ENCODE results near the gene STX2.

The STX2 gene

GRCh38 chr12:130817804-130818203 lies 21.2 kb downstream of the STX2 start:
- Histone ChIP-seq H3K9me3 (ENCODE audit: insufficient read depth, low read depth, low read length) (no peaks in the 10 kb centered on the region), H4K20me1 (ENCODE audit: insufficient read depth, low read length, poor library complexity, severe bottlenecking) (no peaks in the 10 kb centered on the region), H3K36me3 (ENCODE audit: insufficient read depth, low read length) (peaks cover 8% of the 10 kb centered on the region; the same call in 1 of the 2 replicates), H3K27me3 (ENCODE audit: insufficient read depth, low read length, poor library complexity, severe bottlenecking) (no peaks in the 10 kb centered on the region), H3K4me3 (ENCODE audit: low read length, poor library complexity, severe bottlenecking) (no peak overlapping the region), H2AFZ (ENCODE audit: low read length) (no peak overlapping the region), H3K79me2 (ENCODE audit: insufficient read depth, low read length) (no peaks in the 10 kb centered on the region), H3K9me2 (replicated peaks; ENCODE audit: low read depth, low read length) (no peaks in the 10 kb centered on the region), H3F3A (ENCODE audit: low read depth) (no peaks in the 10 kb centered on the region), H3K9ac (ENCODE audit: low read depth, low read length, poor library complexity, severe bottlenecking) (no peak overlapping the region), H3K4me2 (ENCODE audit: low read depth, low read length, poor library complexity, severe bottlenecking) (no peak overlapping the region), H3K4me1 (ENCODE audit: insufficient read depth, low read length, poor library complexity, severe bottlenecking) (no peaks in the 10 kb centered on the region)
- TF ChIP-seq CTCF (conservative IDR thresholded peaks at IDR 0.05; ENCODE audit: low read length) (no peak), EZH2phosphoT487 (IDR thresholded peaks at IDR 0.05; ENCODE audit: borderline replicate concordance) (no peak)

DNA sequence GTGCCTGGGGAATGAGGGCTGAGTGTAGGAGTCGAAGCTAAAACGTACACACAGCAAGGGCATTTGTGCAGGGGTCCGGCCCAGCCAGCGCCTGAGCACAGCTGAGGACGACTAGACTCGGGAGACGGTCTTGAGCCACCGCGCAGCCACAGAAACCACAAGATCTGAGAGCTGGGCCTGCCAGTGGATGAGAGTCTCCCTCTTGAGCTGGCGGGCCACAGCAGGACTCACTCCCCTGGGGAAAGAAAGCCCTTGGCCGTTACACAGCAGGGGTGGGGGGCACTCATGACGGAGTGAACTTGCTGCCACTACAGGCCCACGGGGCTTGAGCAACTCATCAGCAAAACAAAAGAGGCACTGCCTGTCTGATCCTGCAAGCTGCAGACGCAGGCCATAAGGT lies 23.0 kb downstream of the STX2 start:
- Histone ChIP-seq H3F3A (ENCODE audit: low read depth) (no peaks in the 10 kb centered on the region), H2AFZ (ENCODE audit: low read length) (no peak overlapping the region), H3K36me3 (ENCODE audit: insufficient read depth, low read length) (peaks cover 4% of the 10 kb centered on the region; the same call in 1 of the 2 replicates), H3K4me3 (ENCODE audit: low read length, poor library complexity, severe bottlenecking) (no peak overlapping the region), H3K9me2 (replicated peaks; ENCODE audit: low read depth, low read length) (no peaks in the 10 kb centered on the region), H3K79me2 (ENCODE audit: insufficient read depth, low read length) (no peaks in the 10 kb centered on the region), H3K27me3 (ENCODE audit: insufficient read depth, low read length, poor library complexity, severe bottlenecking) (no peaks in the 10 kb centered on the region), H3K9me3 (ENCODE audit: insufficient read depth, low read depth, low read length) (no peaks in the 10 kb centered on the region), H4K20me1 (ENCODE audit: insufficient read depth, low read length, poor library complexity, severe bottlenecking) (no peaks in the 10 kb centered on the region), H3K9ac (ENCODE audit: low read depth, low read length, poor library complexity, severe bottlenecking) (no peak overlapping the region), H3K4me1 (ENCODE audit: insufficient read depth, low read length, poor library complexity, severe bottlenecking) (no peaks in the 10 kb centered on the region), H3K4me2 (ENCODE audit: low read depth, low read length, poor library complexity, severe bottlenecking) (no peak overlapping the region)
- TF ChIP-seq CTCF (conservative IDR thresholded peaks at IDR 0.05; ENCODE audit: low read length), result no peak
- no peak for TF ChIP-seq EZH2phosphoT487 (IDR thresholded peaks at IDR 0.05; ENCODE audit: borderline replicate concordance)

GRCh38 chr12:130815028-130815741 lies 23.9 kb downstream of the STX2 start:
- TF ChIP-seq EZH2phosphoT487 (IDR thresholded peaks at IDR 0.05; ENCODE audit: borderline replicate concordance), result no peak
- TF ChIP-seq CTCF (conservative IDR thresholded peaks at IDR 0.05; ENCODE audit: low read length), result no peak
- Histone ChIP-seq H3K36me3 (ENCODE audit: insufficient read depth, low read length) (peaks cover 5% of the 10 kb centered on the region; the same call in 1 of the 2 replicates), H3K9ac (ENCODE audit: low read depth, low read length, poor library complexity, severe bottlenecking) (no peak overlapping the region)

More at GRCh38 chr12:130815028-130815741, 23.9 kb downstream of the STX2 start:
- no peaks in the 10 kb centered on the region for H3K9me2 ChIP-seq (replicated peaks; ENCODE audit: low read depth, low read length)
- no peaks in the 10 kb centered on the region for H3F3A ChIP-seq (ENCODE audit: low read depth)
- no peak overlapping the region for H2AFZ ChIP-seq (ENCODE audit: low read length)
- no peaks in the 10 kb centered on the region for H3K79me2 ChIP-seq (ENCODE audit: insufficient read depth, low read length)
- H3K9me3 ChIP-seq (ENCODE audit: insufficient read depth, low read depth, low read length), result no peaks in the 10 kb centered on the region
- H3K4me2 ChIP-seq (ENCODE audit: low read depth, low read length, poor library complexity, severe bottlenecking), result no peak overlapping the region
- H3K27me3 ChIP-seq (ENCODE audit: insufficient read depth, low read length, poor library complexity, severe bottlenecking), result no peaks in the 10 kb centered on the region
- H3K4me3 ChIP-seq (ENCODE audit: low read length, poor library complexity, severe bottlenecking), result no peak overlapping the region
- H4K20me1 ChIP-seq (ENCODE audit: insufficient read depth, low read length, poor library complexity, severe bottlenecking), result no peaks in the 10 kb centered on the region
- no peaks in the 10 kb centered on the region for H3K4me1 ChIP-seq (ENCODE audit: insufficient read depth, low read length, poor library complexity, severe bottlenecking)

All from Loucy (cell line).